ENCODE measurements around the gene CD2.

- TF ChIP-seq CTCF (IDR thresholded peaks at IDR 0.05) (no peak), POLR2A (IDR thresholded peaks at IDR 0.05) (no peak)
Observed at GRCh38 chr1:116765962-116766361, 11.7 kb downstream of the CD2 start.

Measured in thyroid gland (tissue), 4 donors.